HepG2 (cell line): ENCODE measurements around the gene FMOD. TPM values are rescaled to one million over a fixed set of nuclear protein-coding genes. Genes with fewer than 3 reads are reported as not detected.
"Not testable (repeated sequence)": the region's sequence is repeated elsewhere in the genome, so short reads cannot be mapped to it uniquely, and the experiment has no call there.

Experiments used
- ATAC-seq: fragments of 200-7000 bp; cut with Tn5 transposase; 3 replicates; pipeline ENCODE4 v1.9.1; 2020; ENCODE audit warnings: mild to moderate bottlenecking, moderate library complexity
- BruUV-seq: library from RNA; stranded (reverse); fragments of 400-500 nt; replicated peaks from 2 replicates; lab custom pipeline; 2021; lab: Mats Ljungman, UMichigan
- CTCF ChIA-PET: fragments of 300-600 bp; formaldehyde crosslinking; extraction: SDS; loops from one replicate; lab custom pipeline; 2021; ENCODE audit warnings: low total read pairs, inconsistent platforms, low intra/inter-chr PET ratio; lab: Yijun Ruan, JAX
- POLR2A ChIA-PET: fragments of 350-600 bp; sonication (Branson Sonifier 250); formaldehyde crosslinking; loops from one replicate; lab custom pipeline; 2020; ENCODE audit warnings: antibody characterized with exemption, inconsistent platforms; lab: Yijun Ruan, JAX
- DNase-seq: peaks from one replicate; pipeline ENCODE4 v3.0.0-alpha.2; 2015; ENCODE audit warnings: low spot score
- FAIRE-seq: peaks from 3 replicates; lab custom pipeline; 2011; peaks lifted over from hg19 to GRCh38; lab: Jason Lieb, UNC
- H2AFZ ChIP-seq: one replicate; pipeline ENCODE4 v1.6.1; 2011; ENCODE audit warnings: low read length, inconsistent platforms
- H3K27ac ChIP-seq: fragments of 300-600 bp; 3 replicates; pipeline ENCODE4 v1.8.0; 2011; ENCODE audit warnings: mixed run types, mild to moderate bottlenecking, mixed read lengths, low read length, inconsistent platforms; ENCODE audit not compliant: insufficient read depth; ENCODE audit errors: extremely low read length
- H3K27me3 ChIP-seq, 2 experiments: fragments of 200-600 bp in 1 of 2; 2 replicates in 1 of 2; 3 replicates in 1 of 2; pipeline versions ENCODE4 v1.6.0 to v1.8.0; 2011; ENCODE audit warnings: low read length in 2 of 2, mild to moderate bottlenecking in 2 of 2, moderate library complexity in 2 of 2, inconsistent platforms in 1 of 2; ENCODE audit not compliant: insufficient read depth in 2 of 2, control insufficient read depth in 1 of 2
- H3K36me3 ChIP-seq, 2 experiments: fragments of 200-600 bp in 1 of 2; replicated peaks in 1 of 2; 2 replicates in 1 of 2; 3 replicates in 1 of 2; pipeline versions ENCODE4 v1.5.1 to v1.8.0; 2011; ENCODE audit warnings: low read length in 2 of 2, inconsistent platforms in 1 of 2; ENCODE audit not compliant: insufficient read depth in 2 of 2, control insufficient read depth in 1 of 2
- H3K4me1 ChIP-seq: 2 replicates; pipeline ENCODE4 v1.5.1; 2012; ENCODE audit warnings: low read length, inconsistent platforms; ENCODE audit not compliant: insufficient read depth
- H3K4me2 ChIP-seq: 2 replicates; pipeline ENCODE4 v1.6.0; 2011; ENCODE audit warnings: low read depth, low read length, inconsistent platforms
- H3K4me3 ChIP-seq, 3 experiments: fragments of 200-600 bp in 1 of 3; sonication (generic), shearing (Covaris generic) in 1 of 3; replicated peaks in 1 of 3; 2 replicates each; pipeline ENCODE4 v1.5.1; 2011 to 2016; ENCODE audit warnings: low read length in 3 of 3, inconsistent platforms in 2 of 3, low read depth in 2 of 3, mild to moderate bottlenecking in 2 of 3, control low read depth in 1 of 3, mixed read lengths in 1 of 3; ENCODE audit not compliant: insufficient read depth in 1 of 3
- H3K79me2 ChIP-seq: one replicate; pipeline ENCODE4 v1.6.1; 2011; ENCODE audit warnings: low read length, inconsistent platforms; ENCODE audit not compliant: insufficient read depth
- H3K9ac ChIP-seq: 2 replicates; pipeline ENCODE4 v1.6.0; 2011; ENCODE audit warnings: mild to moderate bottlenecking, low read depth, low read length, inconsistent platforms; ENCODE audit not compliant: insufficient read depth
- H3K9me3 ChIP-seq: 2 replicates; pipeline ENCODE4 v1.5.1; 2012; ENCODE audit warnings: mild to moderate bottlenecking, low read length
- H4K20me1 ChIP-seq: 2 replicates; pipeline ENCODE4 v1.6.0; 2011; ENCODE audit warnings: inconsistent platforms, mild to moderate bottlenecking, low read length, moderate library complexity; ENCODE audit not compliant: insufficient read depth
- ZNF30 ChIP-seq: sonication (generic); formaldehyde crosslinking; IDR thresholded peaks from 2 replicates; pipeline ENCODE4 v1.5.0; 2020; ENCODE audit warnings: mild to moderate bottlenecking, missing genetic modification reagents
- WGBS: methylation state at CpG from one replicate; pipeline ENCODE4 v1.1.6; 2017; ENCODE audit warnings: low lambda C conversion rate; 5-methylcytosine and 5-hydroxymethylcytosine counted together
- in situ Hi-C: cut with HindIII; loops from 2 replicates; pipeline ENCODE4 v1.10.0; 2017; ENCODE audit warnings: low pct_unique_long_range_greater_than_20kb; ENCODE audit not compliant: extremely low pct_ligation_motif_present
- intact Hi-C: fragments of 100-400 bp; cut with micrococcal nuclease; formaldehyde crosslinking; loops from one replicate; pipeline ENCODE4 v1.10.0; 2022; ENCODE audit not compliant: unreplicated experiment
- polyA plus RNA-seq, 8 experiments: library from polyadenylated mRNA; depleted of rRNA in 3 of 8; stranded (reverse) in 7 of 8; unstranded in 1 of 8; fragments of >200 nt; fragmentation: Illumina TruSeq in 4 of 8; extraction: Trizol in 4 of 8; gene quantifications; 2 replicates each; pipeline versions ENCODE4 v1.2.1 to v1.2.3, GENCODE V29; 2011 to 2016; ENCODE audit warnings: low read depth in 4 of 8, missing spikeins in 1 of 8, mixed read lengths in 1 of 8; ENCODE audit not compliant: insufficient read depth in 1 of 8
- total RNA-seq, 5 experiments: library from RNA; depleted of rRNA; stranded (reverse); fragments of >200 nt; fragmentation: Illumina TruSeq; extraction: Trizol; gene quantifications; 2 replicates each; pipeline ENCODE4 v1.2.3, GENCODE V29; 2016; ENCODE audit warnings: low read depth in 1 of 5
- TF ChIP-seq, protein P1 (sequence below): sonication (generic); formaldehyde crosslinking; IDR thresholded peaks from 2 replicates; pipeline ENCODE4 v1.5.1; 2020; ENCODE audit warnings: missing genetic modification reagents, mild to moderate bottlenecking, borderline replicate concordance
- TF ChIP-seq, protein P2 (sequence below): IDR thresholded peaks from 2 replicates; pipeline ENCODE4 v1.6.1; 2016; ENCODE audit warnings: low read depth, borderline replicate concordance
- TF ChIP-seq, protein P3 (sequence below): sonication (generic); formaldehyde crosslinking; IDR thresholded peaks from 2 replicates; pipeline ENCODE4 v1.4.0; 2020; ENCODE audit warnings: missing genetic modification reagents

The FMOD gene
- total and polyA plus RNA-seq, 2 of the 13 experiments (the other 11 are each of a cell fraction or from before 2014, with no cell fraction given), result 0.08 TPM; not detected in 1

DNA sequence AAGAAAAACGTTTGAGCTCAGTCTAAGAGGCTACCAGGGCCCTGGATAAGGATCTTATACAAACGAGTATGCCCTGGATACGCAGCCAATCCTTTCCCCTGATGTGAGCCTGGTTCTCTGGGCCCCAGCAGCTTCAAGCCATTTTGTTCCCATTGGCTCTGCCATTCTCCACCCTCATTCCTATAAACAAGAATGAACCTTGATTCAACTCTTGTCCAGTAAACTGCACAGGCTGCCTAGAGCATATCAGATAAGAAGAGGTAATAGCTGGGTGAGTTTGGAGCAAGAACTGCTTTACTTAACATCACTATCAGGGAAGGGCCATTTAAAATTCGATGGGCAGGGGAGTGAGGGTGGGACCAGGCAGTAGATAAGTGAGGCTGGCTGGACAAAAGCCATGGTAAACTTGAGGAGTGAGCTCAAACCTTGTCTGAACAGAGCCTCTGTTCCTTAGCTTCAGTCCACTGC, 34.3 kb downstream of the FMOD start (continued):
- TF ChIP-seq, protein P1, sequence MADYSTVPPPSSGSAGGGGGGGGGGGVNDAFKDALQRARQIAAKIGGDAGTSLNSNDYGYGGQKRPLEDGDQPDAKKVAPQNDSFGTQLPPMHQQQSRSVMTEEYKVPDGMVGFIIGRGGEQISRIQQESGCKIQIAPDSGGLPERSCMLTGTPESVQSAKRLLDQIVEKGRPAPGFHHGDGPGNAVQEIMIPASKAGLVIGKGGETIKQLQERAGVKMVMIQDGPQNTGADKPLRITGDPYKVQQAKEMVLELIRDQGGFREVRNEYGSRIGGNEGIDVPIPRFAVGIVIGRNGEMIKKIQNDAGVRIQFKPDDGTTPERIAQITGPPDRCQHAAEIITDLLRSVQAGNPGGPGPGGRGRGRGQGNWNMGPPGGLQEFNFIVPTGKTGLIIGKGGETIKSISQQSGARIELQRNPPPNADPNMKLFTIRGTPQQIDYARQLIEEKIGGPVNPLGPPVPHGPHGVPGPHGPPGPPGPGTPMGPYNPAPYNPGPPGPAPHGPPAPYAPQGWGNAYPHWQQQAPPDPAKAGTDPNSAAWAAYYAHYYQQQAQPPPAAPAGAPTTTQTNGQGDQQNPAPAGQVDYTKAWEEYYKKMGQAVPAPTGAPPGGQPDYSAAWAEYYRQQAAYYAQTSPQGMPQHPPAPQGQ (CRISPR knock-in tag), result no peak
- TF ChIP-seq, protein P2, sequence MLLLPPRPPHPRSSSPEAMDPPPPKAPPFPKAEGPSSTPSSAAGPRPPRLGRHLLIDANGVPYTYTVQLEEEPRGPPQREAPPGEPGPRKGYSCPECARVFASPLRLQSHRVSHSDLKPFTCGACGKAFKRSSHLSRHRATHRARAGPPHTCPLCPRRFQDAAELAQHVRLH (CRISPR knock-in tag), result no peak
- TF ChIP-seq, protein P3, sequence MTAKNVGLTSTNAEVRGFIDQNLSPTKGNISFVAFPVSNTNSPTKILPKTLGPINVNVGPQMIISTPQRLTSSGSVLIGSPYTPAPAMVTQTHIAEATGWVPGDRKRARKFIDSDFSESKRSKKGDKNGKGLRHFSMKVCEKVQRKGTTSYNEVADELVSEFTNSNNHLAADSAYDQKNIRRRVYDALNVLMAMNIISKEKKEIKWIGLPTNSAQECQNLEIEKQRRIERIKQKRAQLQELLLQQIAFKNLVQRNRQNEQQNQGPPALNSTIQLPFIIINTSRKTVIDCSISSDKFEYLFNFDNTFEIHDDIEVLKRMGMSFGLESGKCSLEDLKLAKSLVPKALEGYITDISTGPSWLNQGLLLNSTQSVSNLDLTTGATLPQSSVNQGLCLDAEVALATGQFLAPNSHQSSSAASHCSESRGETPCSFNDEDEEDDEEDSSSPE (CRISPR knock-in tag), result no peak
- no peak for TF ChIP-seq ZNF30 (CRISPR knock-in tag)

DNA sequence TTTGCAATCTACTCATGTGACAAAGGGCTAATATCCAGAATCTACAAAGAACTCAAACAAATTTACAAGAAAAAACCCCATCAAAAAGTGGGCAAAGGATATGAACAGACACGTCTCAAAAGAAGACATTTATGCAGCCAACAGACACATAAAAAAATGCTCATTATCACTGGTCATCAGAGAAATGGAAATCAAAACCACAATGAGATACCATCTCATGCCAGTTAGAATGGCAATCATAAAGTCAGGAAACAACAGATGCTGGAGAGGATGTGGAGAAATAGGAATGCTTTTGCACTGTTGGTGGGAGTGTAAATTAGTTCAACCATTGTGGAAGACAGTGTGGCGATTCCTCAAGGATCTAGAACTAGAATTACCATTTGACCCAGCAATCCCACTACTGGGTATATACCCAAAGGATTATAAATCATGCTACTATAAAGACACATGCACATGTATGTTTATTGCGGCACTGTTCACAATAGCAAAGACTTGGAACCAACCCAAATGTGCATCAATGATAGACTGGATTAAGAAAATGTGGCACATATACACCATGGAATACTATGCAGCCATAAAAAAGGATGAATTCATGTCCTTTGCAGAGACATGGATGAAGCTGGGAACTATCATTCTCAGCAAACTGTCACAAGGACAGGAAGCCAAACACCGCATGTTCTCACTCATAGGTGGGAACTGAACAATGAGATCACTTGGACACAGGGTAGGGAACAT, 36.7 kb downstream of the FMOD start:
- H3K36me3 ChIP-seq, H3K4me2 ChIP-seq, H3K9ac ChIP-seq, BruUV-seq, H3K79me2 ChIP-seq, CTCF ChIA-PET, ATAC-seq, H3K4me3 ChIP-seq, intact Hi-C loops, H3K27ac ChIP-seq, H3K27me3 ChIP-seq, H4K20me1 ChIP-seq, POLR2A ChIA-PET, FAIRE-seq, H3K4me1 ChIP-seq, DNase-seq, H2AFZ ChIP-seq, in situ Hi-C loops, H3K9me3 ChIP-seq: not testable (repeated sequence)
- WGBS, result 70% methylated on average over 4 of the region's 4 CpGs
